ENCODE results near the gene COTL1.

DNA sequence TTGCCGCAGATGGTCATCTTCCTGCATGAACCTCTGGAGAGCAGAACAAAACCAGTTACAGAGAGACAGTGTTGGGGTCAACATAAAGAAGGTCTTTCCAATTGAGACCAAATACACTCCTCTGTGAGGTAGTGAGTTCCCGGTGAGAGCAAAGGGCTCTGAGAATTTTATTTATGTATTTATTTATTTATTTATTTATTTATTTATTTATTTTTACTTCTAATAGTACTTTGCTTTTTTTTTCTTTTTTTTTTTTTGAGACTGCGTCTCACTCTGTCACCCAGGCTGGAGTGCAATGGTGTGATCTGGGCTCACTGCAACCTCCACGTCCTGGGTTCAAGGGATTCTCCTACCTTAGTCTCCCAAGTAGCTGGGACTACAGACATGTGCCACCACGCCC, 12.1 kb upstream of the COTL1 start:
- no peak for TF ChIP-seq POLR2A (IDR thresholded peaks at IDR 0.05; ENCODE audit: low read length)
- no peak for TF ChIP-seq GATA1 (IDR thresholded peaks at IDR 0.05; ENCODE audit: low read depth, low read length)
